GM23338 (cell line): ENCODE measurements around the gene ABCD2. TPM values are rescaled to one million over a fixed set of nuclear protein-coding genes. Genes with fewer than 3 reads are reported as not detected.

Experiments
- ATAC-seq: fragments of 200-7000 bp; cut with Tn5 transposase; 3 replicates; pipeline ENCODE4 v1.9.1; 2020
- DNase-seq: peaks from one replicate; pipeline ENCODE4 v3.0.0-alpha.2; 2015; ENCODE audit warnings: low spot score
- H2AFZ ChIP-seq: fragments of 200-600 bp; sonication (generic); 2 replicates; pipeline ENCODE4 v1.8.0; 2016; ENCODE audit warnings: antibody characterized with exemption, mild to moderate bottlenecking, moderate library complexity
- H3F3A ChIP-seq: fragments of 200-600 bp; sonication (generic); replicated peaks from 2 replicates; pipeline ENCODE4 v1.8.0; 2017; ENCODE audit warnings: antibody characterized with exemption, mixed run types, low read depth
- H3K27ac ChIP-seq: fragments of 200-600 bp; sonication (generic); 2 replicates; pipeline ENCODE4 v1.6.1; 2016; ENCODE audit warnings: low read depth
- H3K27me3 ChIP-seq: fragments of 200-600 bp; sonication (generic); 2 replicates; pipeline ENCODE4 v1.8.0; 2016; ENCODE audit warnings: mild to moderate bottlenecking, mixed run types, moderate library complexity; ENCODE audit not compliant: insufficient read depth
- H3K36me3 ChIP-seq: fragments of 200-600 bp; sonication (generic); 2 replicates; pipeline ENCODE4 v1.8.0; 2016; ENCODE audit warnings: mild to moderate bottlenecking; ENCODE audit not compliant: insufficient read depth
- H3K4me1 ChIP-seq: fragments of 200-600 bp; sonication (generic); 2 replicates; pipeline ENCODE4 v1.8.0; 2016; ENCODE audit warnings: mild to moderate bottlenecking, moderate library complexity; ENCODE audit not compliant: insufficient read depth
- H3K4me2 ChIP-seq: fragments of 200-600 bp; sonication (generic); 2 replicates; pipeline ENCODE4 v1.7.1; 2017; ENCODE audit warnings: mixed run types
- H3K4me3 ChIP-seq: fragments of 200-600 bp; sonication (generic); 2 replicates; pipeline ENCODE4 v1.6.1; 2016; ENCODE audit warnings: mixed run types
- H3K79me2 ChIP-seq: fragments of 200-600 bp; sonication (generic); replicated peaks from 2 replicates; pipeline ENCODE4 v1.8.0; 2017; ENCODE audit warnings: mild to moderate bottlenecking; ENCODE audit not compliant: insufficient read depth
- H3K9me2 ChIP-seq: fragments of 200-600 bp; sonication (generic); 2 replicates; pipeline ENCODE4 v1.8.0; 2017; ENCODE audit not compliant: insufficient read depth
- H4K20me1 ChIP-seq: fragments of 200-600 bp; sonication (generic); replicated peaks from 2 replicates; pipeline ENCODE4 v1.8.0; 2017; ENCODE audit warnings: mild to moderate bottlenecking; ENCODE audit not compliant: insufficient read depth
- H3K27ac Mint-ChIP-seq: 2 replicates; pipeline ENCODE4 v1.8.0; 2020; ENCODE audit warnings: inconsistent platforms, mild to moderate bottlenecking, moderate library complexity, mixed read lengths
- H3K27me3 Mint-ChIP-seq: 3 replicates; pipeline ENCODE4 v1.8.0; 2022; ENCODE audit warnings: low read depth, mild to moderate bottlenecking, moderate library complexity, mixed read lengths, inconsistent platforms; ENCODE audit not compliant: insufficient read depth, poor library complexity
- H3K36me3 Mint-ChIP-seq: 3 replicates; pipeline ENCODE4 v1.8.0; 2021; ENCODE audit warnings: low read depth, mild to moderate bottlenecking, inconsistent platforms, moderate library complexity, mixed read lengths
- H3K4me1 Mint-ChIP-seq: 3 replicates; pipeline ENCODE4 v1.8.0; 2020; ENCODE audit warnings: mild to moderate bottlenecking, inconsistent platforms, mixed read lengths
- H3K4me3 Mint-ChIP-seq: 3 replicates; pipeline ENCODE4 v1.8.0; 2021; ENCODE audit warnings: moderate library complexity, mild to moderate bottlenecking, inconsistent platforms, mixed read lengths
- H3K9me3 Mint-ChIP-seq: 3 replicates; pipeline ENCODE4 v1.8.0; 2020; ENCODE audit warnings: moderate library complexity, mild to moderate bottlenecking, inconsistent platforms, mixed read lengths
- CTCF ChIP-seq, 2 experiments: fragments of 200-600 bp in 1 of 2; sonication (generic) in 1 of 2; conservative IDR thresholded peaks; 2 replicates each; pipeline versions ENCODE4 v1.5.1 to v1.6.1; 2016 to 2017; ENCODE audit warnings: antibody characterized with exemption in 2 of 2, low read depth in 2 of 2, mild to moderate bottlenecking in 2 of 2, moderate library complexity in 1 of 2
- ETS1 ChIP-seq: IDR thresholded peaks from 2 replicates; pipeline ENCODE4 v1.6.1; 2016; ENCODE audit warnings: antibody characterized with exemption
- EZH2 ChIP-seq: fragments of 200-600 bp; sonication (generic); IDR thresholded peaks from one replicate; pipeline ENCODE4 v1.8.0; 2017; ENCODE audit warnings: antibody characterized with exemption, mild to moderate bottlenecking, low read depth; ENCODE audit not compliant: unreplicated experiment
- NANOG ChIP-seq: IDR thresholded peaks from 2 replicates; pipeline ENCODE4 v1.6.1; 2016; ENCODE audit warnings: antibody characterized with exemption, borderline replicate concordance
- POLR2AphosphoS5 ChIP-seq: IDR thresholded peaks from 2 replicates; pipeline ENCODE4 v1.6.1; 2016; ENCODE audit warnings: antibody characterized with exemption, low read depth
- REST ChIP-seq: IDR thresholded peaks from one replicate; pipeline ENCODE4 v1.6.1; 2018; ENCODE audit warnings: antibody characterized with exemption; ENCODE audit not compliant: unreplicated experiment
- STAT1 ChIP-seq: IDR thresholded peaks from one replicate; pipeline ENCODE4 v1.6.1; 2016; ENCODE audit warnings: antibody characterized with exemption; ENCODE audit not compliant: unreplicated experiment
- ZNF331 ChIP-seq: fragments of 250-450 bp; sonication (Bioruptor Pico); IDR thresholded peaks from 2 replicates; pipeline ENCODE4 v1.5.0; 2020; ENCODE audit warnings: low read depth, mild to moderate bottlenecking, moderate library complexity
- ZNF462 ChIP-seq: fragments of 250-450 bp; sonication (Bioruptor Pico); IDR thresholded peaks from 2 replicates; pipeline ENCODE4 v1.5.0; 2020; ENCODE audit warnings: mild to moderate bottlenecking, moderate library complexity
- polyA plus RNA-seq: library from polyadenylated mRNA; unstranded; fragments of >200 nt; fragmentation: Nextera tagmentation; extraction: Ambion mirVana; gene quantifications from 2 replicates; pipeline ENCODE4 v1.2.1, GENCODE V29; 2016
- total RNA-seq: library from RNA; depleted of rRNA; stranded (reverse); fragments of >200 nt; shearing (Covaris generic); gene quantifications from 2 replicates; pipeline ENCODE4 v1.2.3, GENCODE V29; 2014

ABCD2 gene
- total and polyA plus RNA-seq, 2 experiments from 2014 or later, result not detected

GRCh38 chr12:39572551-39572950 lies 47.1 kb downstream of the ABCD2 start:
- TF ChIP-seq REST (no peak), EZH2 (no peak), ETS1 (no peak), POLR2AphosphoS5 (no peak), STAT1 (no peak), ZNF331 (CRISPR knock-in tag) (no peak)
- H3K4me3 ChIP-seq, result no peak overlapping the region
- no peaks in the 10 kb centered on the region for H3K79me2 ChIP-seq
- ATAC-seq (no peak), DNase-seq (no peak)
- peaks cover 29% of the 10 kb centered on the region for H3K9me3 Mint-ChIP-seq
- H3K9me2 ChIP-seq, result no peaks in the 10 kb centered on the region
- H3K4me1 Mint-ChIP-seq, result peaks cover 19% of the 10 kb centered on the region
- H3K36me3 ChIP-seq, result peaks cover 5% of the 10 kb centered on the region
- H3K4me2 ChIP-seq, result no peak overlapping the region
- no peaks in the 10 kb centered on the region for H3K27me3 ChIP-seq
- no peaks in the 10 kb centered on the region for H4K20me1 ChIP-seq
- no peak overlapping the region for H2AFZ ChIP-seq
- H3K27ac ChIP-seq, result no peak overlapping the region
- no peak overlapping the region for H3K4me3 Mint-ChIP-seq
- H3K27me3 Mint-ChIP-seq, result peaks cover 5% of the 10 kb centered on the region
- H3K36me3 Mint-ChIP-seq, result peaks cover 25% of the 10 kb centered on the region; the same call in 2 of the 3 replicates
- H3F3A ChIP-seq, result no peaks in the 10 kb centered on the region
- H3K4me1 ChIP-seq, result peaks cover 25% of the 10 kb centered on the region
- H3K27ac Mint-ChIP-seq, result no peak overlapping the region

GRCh38 chr12:39571351-39571750 lies 48.3 kb downstream of the ABCD2 start:
- no peak overlapping the region for H3K27ac Mint-ChIP-seq
- DNase-seq (no peak), ATAC-seq (no peak)
- peaks cover 34% of the 10 kb centered on the region for H3K9me3 Mint-ChIP-seq
- H3K4me3 Mint-ChIP-seq, result no peak overlapping the region
- H3K27me3 ChIP-seq, result no peaks in the 10 kb centered on the region
- no peak overlapping the region for H3K4me3 ChIP-seq
- H3K27ac ChIP-seq, result no peak overlapping the region
- no peaks in the 10 kb centered on the region for H4K20me1 ChIP-seq
- H3K9me2 ChIP-seq, result no peaks in the 10 kb centered on the region
- H3F3A ChIP-seq, result no peaks in the 10 kb centered on the region
- H2AFZ ChIP-seq, result no peak overlapping the region
- H3K4me1 ChIP-seq, result peaks cover 21% of the 10 kb centered on the region
- H3K36me3 Mint-ChIP-seq, result peaks cover 25% of the 10 kb centered on the region; the same call in 2 of the 3 replicates
- peaks cover 19% of the 10 kb centered on the region for H3K4me1 Mint-ChIP-seq
- H3K36me3 ChIP-seq, result peaks cover 5% of the 10 kb centered on the region
- peaks cover 7% of the 10 kb centered on the region for H3K27me3 Mint-ChIP-seq
- no peak overlapping the region for H3K4me2 ChIP-seq
- H3K79me2 ChIP-seq, result no peaks in the 10 kb centered on the region
- TF ChIP-seq ZNF331 (CRISPR knock-in tag) (no peak), POLR2AphosphoS5 (no peak), CTCF (conservative IDR thresholded peaks at IDR 0.05; ENCODE audit: low read depth in 2 of 2) (no peak), ZNF462 (CRISPR knock-in tag) (no peak), STAT1 (no peak), NANOG (no peak)
